ENCODE data around the gene STK32B. TPM values are rescaled to one million over a fixed set of nuclear protein-coding genes. Genes with fewer than 3 reads are reported as not detected.

STK32B gene
- total and polyA plus RNA-seq, 12 donors: 0.16 to 6.8 (median 0.52) TPM

GRCh38 chr4:5259471-5259870 is 208.2 kb downstream of the STK32B start:
- WGBS, 4 donors: 54 to 74% (median 59%) methylated on average over 2 of the region's 2 CpGs
- H3K27me3 ChIP-seq: no peaks in the 10 kb centered on the region
- intact Hi-C loops (cut with DNase I): no loop called here
- no peaks in the 10 kb centered on the region for H3K4me1 ChIP-seq (replicated peaks in 1 of 2)
- H3K9me3 ChIP-seq (replicated peaks in 1 of 3): no peaks in the 10 kb centered on the region
- H3K27ac ChIP-seq: no peak overlapping the region
- DNase-seq: no peak
- H3K4me3 ChIP-seq: no peak overlapping the region
- TF ChIP-seq POLR2A (IDR thresholded peaks at IDR 0.05): no peak
- no peak for TF ChIP-seq CTCF (IDR thresholded peaks at IDR 0.05)
- H3K36me3 ChIP-seq (replicated peaks in 1 of 2): no peaks in the 10 kb centered on the region

GRCh38 chr4:5260121-5260520 is 208.8 kb downstream of the STK32B start:
- TF ChIP-seq CTCF (IDR thresholded peaks at IDR 0.05) (no peak), POLR2A (IDR thresholded peaks at IDR 0.05) (no peak)
- WGBS, 4 donors: 77 to 90% (median 87%) methylated on average over 6 of the region's 6 CpGs
- DNase-seq: no peak

GRCh38 chr4:5261866-5262265 is 210.6 kb downstream of the STK32B start:
- TF ChIP-seq POLR2A (IDR thresholded peaks at IDR 0.05) (no peak), CTCF (IDR thresholded peaks at IDR 0.05) (no peak)
- intact Hi-C loops (cut with DNase I): no loop called here
- H3K4me3 ChIP-seq: no peak overlapping the region
- no peak overlapping the region for H3K27ac ChIP-seq
- 75 to 79% (median 78%) methylated on average over 4 of the region's 4 CpGs for whole genome bisulfite sequencing, 4 donors
- no peak for DNase-seq
- no peaks in the 10 kb centered on the region for H3K36me3 ChIP-seq (replicated peaks in 1 of 2)
- H3K27me3 ChIP-seq: no peaks in the 10 kb centered on the region
- no peaks in the 10 kb centered on the region for H3K9me3 ChIP-seq (replicated peaks in 1 of 3)
- H3K4me1 ChIP-seq (replicated peaks in 1 of 2): no peaks in the 10 kb centered on the region

More at GRCh38 chr4:5260121-5260520, 208.8 kb downstream of the STK32B start:
- intact Hi-C loops (cut with DNase I): no loop called here
- H3K4me1 ChIP-seq (replicated peaks in 1 of 2): no peaks in the 10 kb centered on the region
- H3K36me3 ChIP-seq (replicated peaks in 1 of 2): no peaks in the 10 kb centered on the region
- no peak overlapping the region for H3K27ac ChIP-seq
- H3K4me3 ChIP-seq: no peak overlapping the region
- no peaks in the 10 kb centered on the region for H3K9me3 ChIP-seq (replicated peaks in 1 of 3)
- H3K27me3 ChIP-seq: no peaks in the 10 kb centered on the region

GRCh38 chr4:5266991-5267390 is 215.7 kb downstream of the STK32B start:
- H3K36me3 ChIP-seq (replicated peaks in 1 of 2): no peaks in the 10 kb centered on the region
- no peaks in the 10 kb centered on the region for H3K9me3 ChIP-seq (replicated peaks in 1 of 3)
- TF ChIP-seq POLR2A (IDR thresholded peaks at IDR 0.05) (no peak), CTCF (IDR thresholded peaks at IDR 0.05) (no peak)
- no peaks in the 10 kb centered on the region for H3K27me3 ChIP-seq
- 82 to 86% (median 84%) methylated on average over 2 of the region's 2 CpGs for WGBS, 4 donors
- no peaks in the 10 kb centered on the region for H3K4me1 ChIP-seq (replicated peaks in 1 of 2)
- H3K27ac ChIP-seq: no peak overlapping the region
- H3K4me3 ChIP-seq: no peak overlapping the region
- intact Hi-C loops (cut with DNase I): no loop called here
- DNase-seq: no peak
